ENCODE results near the gene COL11A1.

The COL11A1 gene

GRCh38 chr1:102901996-102902395, 206.3 kb downstream of the COL11A1 start:
- no peak for DNase-seq (ENCODE audit: low read depth)

DNA sequence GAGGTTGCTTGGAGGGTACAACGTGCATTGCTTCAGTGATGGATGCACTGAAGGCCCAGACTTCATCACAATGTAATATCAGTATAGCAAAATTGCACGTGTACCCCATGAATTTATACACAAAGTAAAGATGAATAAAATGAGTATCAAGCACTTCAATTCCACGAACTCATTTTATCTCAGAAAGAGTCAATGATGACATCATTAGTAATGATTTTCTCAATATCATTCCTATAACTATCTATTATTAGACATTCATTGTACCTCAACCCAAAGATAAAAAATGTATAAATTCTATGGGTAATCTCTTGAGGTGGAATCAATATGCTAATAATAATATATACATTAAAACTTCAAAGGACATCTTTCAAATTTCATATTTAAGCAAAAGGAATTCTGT, 208.4 kb downstream of the COL11A1 start:
- no peak for DNase-seq (ENCODE audit: low read depth)

GRCh38 chr1:102897557-102897956, 210.8 kb downstream of the COL11A1 start:
- no peak for DNase-seq (ENCODE audit: low read depth)

GRCh38 chr1:102896771-102897170, 211.6 kb downstream of the COL11A1 start:
- DNase-seq (ENCODE audit: low read depth) = no peak

- no peak for DNase-seq (ENCODE audit: low read depth)
Observed at GRCh38 chr1:102896286-102896685, 212.0 kb downstream of the COL11A1 start.

DNA sequence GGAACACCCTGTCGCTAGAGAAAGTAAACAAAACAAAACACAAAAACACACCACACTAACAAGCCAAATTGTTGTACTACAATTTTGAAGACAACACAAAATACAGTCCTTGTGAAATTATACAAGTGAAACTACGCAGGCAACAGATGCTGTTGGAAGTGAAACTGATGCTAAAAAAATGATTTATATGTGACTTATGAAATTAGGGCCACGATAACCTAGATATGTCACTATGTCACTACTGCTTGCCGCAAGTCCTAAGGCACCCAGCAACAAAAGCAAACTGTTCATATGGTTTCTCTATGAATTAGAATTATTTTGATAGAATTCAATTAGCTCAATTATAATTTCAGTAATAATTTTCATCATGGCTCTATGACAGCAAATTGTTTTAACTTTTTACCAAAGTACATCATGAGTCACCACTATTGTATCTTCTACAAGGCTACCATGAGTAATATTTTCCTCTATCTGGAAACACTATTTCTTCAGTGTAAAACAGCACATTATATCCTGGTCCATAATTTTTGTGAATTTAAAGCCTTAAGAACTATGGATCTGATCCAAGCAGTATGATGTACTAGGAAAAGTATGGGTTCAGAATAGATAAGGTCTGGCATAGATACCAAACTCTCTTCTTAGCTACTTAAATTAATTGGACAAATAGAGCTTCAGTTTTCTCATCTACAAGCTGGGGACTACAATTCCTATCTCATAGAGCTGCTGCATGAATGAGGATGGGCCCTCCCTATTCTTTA, 216.3 kb downstream of the COL11A1 start:
- DNase-seq (ENCODE audit: low read depth) = no peak

GRCh38 chr1:102886638-102887037, 221.7 kb downstream of the COL11A1 start:
- DNase-seq (ENCODE audit: low read depth) = no peak

DNA sequence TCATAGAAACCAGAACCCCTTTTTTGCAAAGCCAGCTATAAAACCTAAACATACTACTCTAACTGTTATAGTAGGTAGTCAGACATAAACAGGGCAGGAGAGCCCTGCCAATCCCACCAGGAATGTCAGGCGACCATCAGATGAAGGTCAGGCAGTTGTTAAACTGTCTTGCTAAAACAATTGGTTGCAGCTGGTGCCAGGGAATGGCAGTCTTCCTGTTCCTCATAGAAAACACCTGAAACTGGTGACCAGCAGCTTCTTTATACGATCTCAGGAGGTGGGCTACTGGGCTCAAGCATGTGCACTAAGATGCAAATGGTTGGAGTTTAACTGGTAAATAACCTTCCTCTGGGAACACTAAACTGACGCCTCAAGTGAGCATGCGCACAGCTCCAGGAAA, 224.1 kb downstream of the COL11A1 start:
- DNase-seq (ENCODE audit: low read depth) = no peak

DNA sequence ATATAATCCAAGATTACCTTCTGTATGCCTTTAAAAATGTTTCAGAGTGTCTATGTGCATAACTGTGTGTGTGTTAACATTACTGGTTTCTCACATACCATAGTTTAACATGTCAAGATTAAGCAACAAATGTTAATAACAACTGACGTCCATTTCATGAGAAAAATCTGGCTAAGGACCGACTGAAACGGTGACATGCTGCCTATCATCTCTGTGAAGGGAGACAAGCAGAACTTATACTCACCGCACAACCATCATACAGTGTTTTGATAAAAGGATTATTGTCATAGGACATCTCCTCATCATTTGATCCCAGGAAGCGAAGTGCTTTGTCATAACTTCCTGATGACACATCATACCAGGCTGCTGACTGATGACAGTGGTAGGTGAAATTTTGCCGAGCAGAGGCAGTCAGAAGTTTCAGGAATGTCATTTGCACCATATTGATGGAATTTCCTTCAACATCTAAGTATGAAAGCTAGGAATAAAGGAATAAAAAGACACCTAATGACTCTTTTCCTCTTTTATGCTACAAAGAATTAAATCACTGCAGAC, 228.8 kb downstream of the COL11A1 start:
- DNase-seq (ENCODE audit: low read depth) = no peak

DNA sequence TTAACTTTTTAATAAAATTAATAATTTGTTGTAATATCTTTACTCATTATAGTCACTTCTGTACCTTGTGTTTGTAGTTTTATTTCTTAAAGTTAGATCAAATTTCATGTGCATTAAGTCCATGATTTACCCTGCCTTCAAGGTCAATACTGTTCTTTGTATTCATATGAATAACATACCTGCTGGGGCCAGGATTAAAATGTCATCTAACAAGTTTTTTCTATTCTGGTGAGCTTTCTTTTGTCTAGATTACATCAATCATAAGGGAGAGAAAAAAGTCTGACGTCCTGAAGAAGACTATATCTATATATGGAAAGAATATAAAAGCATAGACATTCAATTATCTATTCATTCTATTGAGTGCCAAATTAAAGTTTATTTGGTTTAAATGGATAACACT, 232.6 kb downstream of the COL11A1 start:
- DNase-seq (ENCODE audit: low read depth) = no peak

- DNase-seq (ENCODE audit: low read depth) = no peak
Observed at GRCh38 chr1:102872526-102872925, 235.8 kb downstream of the COL11A1 start.

DNA sequence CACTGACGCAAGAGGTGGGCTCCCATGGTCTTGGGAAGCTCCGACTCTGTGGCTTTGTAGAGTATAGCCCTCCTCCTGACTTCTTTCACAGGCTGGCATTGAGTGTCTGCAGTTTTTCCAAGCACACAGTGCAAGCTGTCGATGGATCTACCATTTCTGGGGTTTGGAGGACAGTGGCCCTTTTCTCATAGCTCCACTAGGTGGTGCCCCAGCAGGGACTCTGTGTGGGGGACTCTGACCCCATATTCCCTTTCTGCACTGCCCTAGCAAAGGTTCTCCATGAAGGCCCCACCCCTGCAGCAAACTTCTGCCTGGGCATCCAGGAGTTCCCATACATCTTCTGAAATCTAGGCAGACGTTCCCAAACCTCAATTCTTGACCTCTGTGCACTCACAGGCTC, 236.2 kb downstream of the COL11A1 start:
- DNase-seq (ENCODE audit: low read depth) = no peak

DNA sequence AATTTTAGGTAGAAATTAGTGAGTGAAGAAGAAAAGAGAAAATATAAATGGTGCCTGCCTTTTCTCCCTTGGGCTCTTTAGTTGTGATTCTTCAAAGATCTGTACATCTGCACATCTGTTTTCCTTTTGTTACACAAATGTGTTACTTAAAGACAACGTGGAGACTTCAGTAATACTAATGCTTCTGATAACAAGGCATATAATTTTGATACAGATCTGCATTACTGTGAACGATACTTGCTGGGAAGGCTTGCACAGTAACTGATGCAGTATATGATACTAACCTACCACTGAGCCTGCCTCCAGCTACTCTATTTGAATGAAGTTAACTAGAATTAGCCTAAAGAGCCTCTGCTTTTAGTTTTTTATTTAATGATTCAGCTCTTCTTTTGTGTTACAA, 244.6 kb downstream of the COL11A1 start:
- no peak for DNase-seq (ENCODE audit: low read depth)

GRCh38 chr1:102861247-102861646, 247.1 kb downstream of the COL11A1 start:
- no peak for DNase-seq (ENCODE audit: low read depth)

DNA sequence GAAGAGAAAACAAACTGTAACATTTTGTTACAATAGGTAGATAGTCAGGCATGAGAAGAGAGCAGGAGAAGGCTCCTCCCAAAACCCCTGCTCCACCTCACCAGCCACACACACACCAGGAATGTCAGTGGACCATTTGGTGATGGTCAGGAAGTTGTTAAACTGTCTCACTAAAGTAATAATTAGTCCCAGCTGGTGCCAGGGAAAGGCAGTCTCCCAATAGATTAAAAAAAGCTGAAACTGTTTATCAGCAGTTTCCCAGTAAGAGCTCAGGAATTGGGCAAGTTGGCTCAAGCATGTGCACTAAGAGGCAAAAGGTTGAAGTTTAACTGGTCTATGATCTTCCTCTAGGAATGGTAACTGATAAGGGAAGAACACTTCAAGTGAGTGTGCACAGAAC, 249.6 kb downstream of the COL11A1 start:
- DNase-seq (ENCODE audit: low read depth) = no peak

DNA sequence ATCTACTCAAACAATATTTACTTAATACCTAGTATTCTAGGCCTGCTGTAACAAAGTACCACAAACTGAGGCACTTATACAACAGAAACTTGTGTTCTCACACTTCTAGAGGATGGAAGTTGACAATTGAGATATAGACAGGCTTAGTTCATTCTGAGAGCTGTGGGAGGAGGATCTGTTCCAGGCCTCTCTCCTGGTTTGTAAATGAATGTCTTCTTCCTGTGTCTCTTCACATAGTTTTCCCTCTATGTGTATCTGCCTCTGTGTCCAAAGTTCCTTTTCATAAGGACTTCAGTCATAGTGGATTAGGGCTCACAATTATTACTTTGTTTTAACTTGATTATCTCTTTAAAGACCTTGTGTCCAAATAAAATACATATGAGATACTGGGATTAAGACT, 251.1 kb downstream of the COL11A1 start:
- no peak for DNase-seq (ENCODE audit: low read depth)

- no peak for DNase-seq (ENCODE audit: low read depth)
Observed at GRCh38 chr1:102853701-102854187, 254.6 kb downstream of the COL11A1 start.

GRCh38 chr1:102853136-102853535, 255.2 kb downstream of the COL11A1 start:
- DNase-seq (ENCODE audit: low read depth) = no peak

- DNase-seq (ENCODE audit: low read depth) = no peak
Observed at GRCh38 chr1:102852613-102853012, 255.7 kb downstream of the COL11A1 start.

GRCh38 chr1:102851616-102852015, 256.7 kb downstream of the COL11A1 start:
- DNase-seq (ENCODE audit: low read depth) = no peak

- no peak for DNase-seq (ENCODE audit: low read depth)
Observed at GRCh38 chr1:102842606-102843005, 265.7 kb downstream of the COL11A1 start.

- DNase-seq (ENCODE audit: low read depth) = no peak
Observed at GRCh38 chr1:102840741-102841140, 267.6 kb downstream of the COL11A1 start.

GRCh38 chr1:102838016-102838415, 270.3 kb downstream of the COL11A1 start:
- DNase-seq (ENCODE audit: low read depth) = no peak

- no peak for DNase-seq (ENCODE audit: low read depth)
Observed at GRCh38 chr1:102837551-102837950, 270.8 kb downstream of the COL11A1 start.

Data from T follicular helper cell (primary cell).